GM21576 (cell line): ENCODE measurements around the gene PDPK1.

Experiments
- ATAC-seq: cut with Tn5 transposase; IDR thresholded peaks from one replicate; pipeline ENCODE4 v1.9.1; 2021; ENCODE audit warnings: mild to moderate bottlenecking, moderate library complexity; ENCODE audit not compliant: unreplicated experiment

PDPK1 gene

DNA sequence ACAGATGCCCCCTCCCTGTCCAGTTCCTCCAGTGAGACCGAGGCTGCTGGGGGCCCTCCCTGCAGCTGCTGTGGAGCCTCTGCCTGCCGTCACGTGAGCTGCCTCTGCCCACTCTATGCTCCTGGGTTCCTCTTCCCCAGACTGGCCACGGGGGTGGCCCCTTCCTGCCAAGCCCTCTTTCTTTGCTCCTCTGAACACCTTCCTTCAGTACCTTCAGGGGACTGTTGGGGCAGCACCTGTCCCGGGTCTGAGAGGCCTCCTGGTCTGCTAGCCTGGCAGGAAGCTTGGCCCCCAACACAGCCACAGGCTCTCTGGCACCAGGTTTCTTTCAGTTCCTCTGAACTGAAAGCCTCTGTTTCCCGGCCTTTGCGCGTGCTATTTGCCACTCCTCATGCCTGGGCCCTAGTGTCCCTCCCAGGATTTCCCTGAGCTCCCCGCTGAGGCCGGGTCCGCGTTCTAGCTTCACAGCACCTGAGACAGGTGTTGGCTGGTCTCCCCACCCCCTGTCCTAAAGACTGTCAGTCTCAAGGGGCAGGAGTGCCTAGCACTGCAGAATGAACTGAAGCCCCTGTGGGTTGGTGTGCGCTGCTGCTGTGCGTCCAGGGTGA lies 30.7 kb upstream of the PDPK1 start:
- ATAC-seq: peak; percentile 44

DNA sequence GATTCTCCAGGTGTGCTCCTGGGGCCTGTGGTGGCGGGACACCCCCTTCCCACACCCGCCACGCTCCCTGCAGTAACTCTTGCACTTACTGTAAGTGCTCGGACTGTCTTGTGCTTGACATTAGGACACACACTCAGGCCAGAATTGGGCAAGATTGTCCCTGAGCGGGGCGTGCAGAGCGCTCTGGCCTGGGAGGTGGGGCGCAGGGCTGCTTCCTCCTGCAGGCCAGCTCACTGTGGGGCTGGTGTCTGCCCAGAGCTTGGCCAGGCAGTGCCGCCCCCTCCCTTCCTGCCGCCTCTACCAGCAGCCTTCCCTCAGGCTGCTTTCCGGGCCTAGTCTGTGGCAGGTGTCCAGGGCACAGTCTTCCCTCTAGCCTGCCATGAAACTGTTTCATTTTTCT lies 30.2 kb upstream of the PDPK1 start:
- ATAC-seq: peak; percentile 9

DNA sequence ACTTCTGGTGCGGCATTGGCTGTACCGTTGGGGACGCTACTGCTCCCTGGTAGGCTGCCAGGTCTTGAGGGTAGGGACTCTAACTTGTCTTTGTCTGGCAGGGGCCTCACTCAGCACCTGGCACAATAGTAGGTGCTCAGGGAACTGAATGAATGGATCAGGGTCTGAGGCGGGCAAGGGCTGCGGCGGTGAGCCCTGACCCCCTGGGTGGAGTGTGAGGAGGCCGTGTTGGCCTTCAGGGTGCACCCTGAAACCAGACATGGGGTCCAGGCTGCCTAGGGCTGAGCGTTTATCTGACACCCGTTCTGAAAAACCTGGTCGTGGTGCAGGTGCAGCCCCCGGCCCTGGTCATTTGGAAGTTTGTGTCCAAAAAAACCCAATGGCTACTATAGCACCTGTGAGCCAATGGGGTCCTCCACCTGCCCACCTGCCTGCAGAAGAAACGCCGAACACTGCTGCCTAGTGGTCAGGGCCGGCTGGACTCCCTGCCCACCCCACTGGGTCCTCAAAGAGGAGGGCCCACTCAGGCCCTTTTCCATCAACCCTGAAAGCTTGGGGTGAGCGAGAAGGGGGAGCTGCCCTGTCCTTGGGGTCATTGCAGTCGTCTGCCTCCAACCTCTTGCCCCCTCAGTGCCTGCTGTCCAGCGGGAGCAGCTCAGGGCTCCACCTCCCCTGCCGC lies 29.0 kb upstream of the PDPK1 start:
- ATAC-seq: no peak

DNA sequence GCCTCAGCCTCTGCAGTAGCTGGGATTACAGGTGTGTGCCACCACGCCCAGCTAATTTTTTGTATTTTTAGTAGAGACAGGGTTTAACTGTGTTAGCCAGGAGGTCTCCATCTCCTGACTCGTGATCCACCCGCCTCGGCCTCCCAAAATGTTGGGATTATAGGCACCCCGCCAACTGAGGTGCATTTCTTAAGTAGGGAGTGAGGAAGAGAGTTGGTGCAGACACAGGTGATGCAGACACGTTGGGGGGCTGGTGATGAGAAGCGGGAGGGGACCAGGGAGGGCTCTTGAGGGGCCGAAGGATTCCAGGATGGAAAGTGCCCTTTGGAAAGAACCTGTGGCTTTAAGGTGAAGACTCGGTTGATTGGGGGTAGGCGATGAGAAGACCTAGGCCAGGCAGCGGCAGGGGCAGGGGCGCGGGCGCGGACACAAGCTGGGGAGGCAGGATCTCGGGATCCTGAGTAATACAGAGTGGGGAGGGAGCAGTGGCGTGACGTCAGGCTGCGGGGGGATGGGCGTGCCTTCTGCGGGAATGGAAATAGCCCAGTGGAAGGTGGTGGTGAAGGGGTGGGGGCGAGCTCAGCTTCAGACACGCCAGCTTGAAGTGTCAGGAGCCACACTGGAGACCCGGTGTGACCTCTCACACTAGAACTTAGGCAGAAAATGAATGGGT lies 26.6 kb upstream of the PDPK1 start:
- no peak for ATAC-seq

DNA sequence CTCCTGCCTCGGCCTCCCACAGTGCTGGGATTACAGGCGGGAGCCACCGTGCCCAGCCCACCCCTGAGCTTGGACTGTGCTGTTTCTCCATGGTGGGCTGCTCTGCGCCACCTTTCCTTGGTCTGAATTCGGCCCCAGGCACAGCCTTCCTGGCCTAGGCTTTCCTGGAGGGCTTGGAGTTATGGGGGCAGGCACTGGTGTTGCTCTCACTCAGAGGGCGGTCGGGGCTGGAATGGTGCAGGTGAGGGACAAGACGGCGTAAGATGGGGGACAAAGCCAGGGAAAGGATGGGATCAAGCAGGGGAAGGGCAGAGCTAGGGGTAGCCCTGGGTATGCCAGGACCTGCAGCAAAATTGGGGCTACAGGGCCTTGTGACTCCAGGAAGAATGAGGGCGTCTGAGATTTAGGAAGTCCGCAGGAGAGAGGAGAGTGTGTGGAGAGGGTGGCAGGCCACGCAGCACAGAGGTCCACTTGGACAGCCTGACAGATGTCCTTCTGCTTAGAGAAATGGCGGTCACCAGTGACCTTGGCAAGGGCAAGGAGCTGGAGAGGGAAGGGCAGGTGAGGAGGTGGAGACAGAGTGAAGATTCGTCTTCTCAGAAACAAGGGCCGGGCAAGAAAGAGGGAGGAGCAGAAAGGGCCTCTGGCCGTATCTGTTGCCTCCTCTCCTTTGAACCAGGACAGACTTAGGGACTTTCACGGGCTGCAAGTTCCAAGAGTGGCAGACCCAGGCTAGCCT lies 25.7 kb upstream of the PDPK1 start:
- ATAC-seq: no peak

DNA sequence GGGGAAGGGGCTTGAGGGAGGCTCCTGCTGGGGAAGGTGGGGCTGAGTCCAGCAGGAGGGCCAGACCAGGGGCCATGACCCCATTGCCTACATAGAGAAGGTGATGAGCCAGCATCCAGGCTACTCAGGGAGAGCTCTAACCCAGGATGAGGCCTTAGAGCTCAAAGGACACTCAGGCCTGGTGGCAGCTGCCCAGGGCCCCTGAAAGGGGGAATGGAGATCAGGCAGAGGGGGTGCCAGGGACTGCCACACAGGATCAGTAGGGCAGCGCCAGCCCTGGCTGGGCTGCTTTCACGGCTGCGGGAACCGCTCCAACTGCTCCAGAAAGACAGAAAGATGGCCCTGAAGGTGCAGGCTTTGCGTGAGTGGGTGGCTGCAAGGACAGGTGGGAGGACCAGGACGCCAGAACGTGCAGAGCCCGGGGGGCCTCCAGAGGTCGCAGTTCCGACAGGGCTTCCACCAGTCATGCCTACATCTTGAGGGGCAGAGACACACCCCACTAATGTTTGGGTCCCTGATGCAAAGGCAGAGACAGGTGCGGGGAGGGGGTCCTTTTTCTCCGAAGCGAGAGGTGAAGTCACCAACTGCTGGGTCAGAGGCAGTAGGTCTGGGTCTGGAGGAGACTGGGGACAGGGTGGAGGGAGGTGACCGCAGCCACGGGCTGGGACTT lies 25.0 kb upstream of the PDPK1 start:
- no peak for ATAC-seq

DNA sequence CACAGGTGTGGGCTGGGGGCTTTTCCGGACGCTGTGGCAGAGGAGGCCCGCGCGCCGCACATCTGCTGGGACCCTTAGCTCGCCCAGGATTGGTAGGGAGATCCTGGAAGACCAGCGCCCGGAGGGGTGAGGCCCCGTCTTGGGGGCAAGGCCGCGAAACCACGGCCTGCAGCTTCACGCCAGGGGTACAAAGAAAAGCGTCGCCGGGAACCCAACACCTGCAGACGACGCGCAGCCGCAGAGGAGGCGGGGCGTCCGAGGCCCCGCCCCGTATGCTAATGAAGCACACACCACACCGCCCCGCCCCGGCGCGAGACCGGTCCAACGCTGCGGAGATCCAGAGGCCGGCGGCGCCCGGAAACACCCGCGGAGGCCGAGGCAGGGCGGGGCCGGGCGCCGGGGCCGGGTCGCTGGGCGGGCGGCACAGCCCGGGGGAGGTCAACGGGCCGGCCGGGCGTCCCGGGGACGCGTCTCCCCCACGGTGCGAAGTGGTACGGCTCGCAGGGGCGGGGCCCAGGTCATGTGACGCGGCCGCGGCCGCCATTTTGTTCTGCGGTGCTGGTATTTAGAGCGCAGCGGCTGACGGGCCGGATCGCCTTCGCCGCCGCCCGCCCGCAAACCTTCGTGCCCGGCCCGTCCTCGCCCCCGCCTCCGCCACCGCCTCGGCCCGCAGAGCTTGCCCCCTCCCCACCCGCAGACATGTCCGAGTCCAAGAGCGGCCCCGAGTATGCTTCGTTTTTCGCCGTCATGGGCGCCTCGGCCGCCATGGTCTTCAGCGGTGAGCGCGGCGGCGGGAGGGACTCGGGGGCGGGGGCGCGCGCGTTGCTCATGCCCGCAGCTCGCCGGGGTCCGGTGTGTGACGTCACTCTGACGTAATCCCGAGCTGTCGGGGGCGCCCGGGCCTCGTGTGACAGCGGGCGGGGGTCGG lies 24.2 kb upstream of the PDPK1 start, which contains the start of gene ATP6V0C:
ATP6V0C (plus strand) TSS at position 548 of the 928 bp plus-strand sequence; CDS start at position 700, 152 bp downstream.
- ATAC-seq: peak; percentile 60

DNA sequence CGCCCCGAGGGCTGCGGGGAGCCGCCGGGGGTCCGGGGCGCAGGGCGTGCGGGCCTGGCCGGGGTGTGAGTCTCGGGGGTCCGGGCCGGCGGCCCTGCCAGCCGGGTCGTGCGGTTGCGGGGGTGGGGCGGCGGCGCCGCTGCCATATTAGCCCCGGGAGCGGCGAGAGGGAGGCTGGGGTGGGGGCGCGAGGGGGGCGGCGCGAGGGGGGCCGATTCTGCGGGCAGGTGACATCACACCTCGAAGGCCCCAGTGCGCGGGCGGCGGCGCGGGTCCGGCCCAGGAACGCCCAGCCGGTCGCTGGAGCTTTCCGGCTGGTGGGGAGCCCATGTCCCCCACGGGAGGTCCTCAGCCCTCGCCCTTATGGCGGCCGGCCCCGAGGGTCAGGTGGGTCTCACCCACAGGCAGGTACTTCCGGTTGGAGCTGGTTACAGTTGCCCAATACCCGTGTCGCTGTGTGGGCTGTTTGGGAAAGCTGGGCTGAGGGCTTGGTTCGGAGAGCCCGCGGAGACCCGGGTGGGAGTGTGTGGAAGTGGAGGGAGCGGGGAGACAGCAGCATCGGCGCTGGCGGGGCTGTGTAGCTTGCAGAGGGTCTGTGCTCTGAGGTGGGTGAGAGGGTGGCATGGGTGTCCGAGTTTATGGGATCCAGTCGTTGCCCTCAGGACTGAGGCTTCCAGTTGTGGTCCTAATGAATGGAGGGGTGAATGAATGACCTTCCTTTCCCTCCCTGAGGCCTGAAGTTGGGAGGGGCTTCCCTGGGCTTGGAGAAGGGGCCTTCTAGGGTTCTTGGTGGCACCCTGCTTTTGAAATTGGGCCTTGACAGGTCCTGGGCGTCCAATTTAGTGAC lies 23.3 kb upstream of the PDPK1 start:
- no peak for ATAC-seq

DNA sequence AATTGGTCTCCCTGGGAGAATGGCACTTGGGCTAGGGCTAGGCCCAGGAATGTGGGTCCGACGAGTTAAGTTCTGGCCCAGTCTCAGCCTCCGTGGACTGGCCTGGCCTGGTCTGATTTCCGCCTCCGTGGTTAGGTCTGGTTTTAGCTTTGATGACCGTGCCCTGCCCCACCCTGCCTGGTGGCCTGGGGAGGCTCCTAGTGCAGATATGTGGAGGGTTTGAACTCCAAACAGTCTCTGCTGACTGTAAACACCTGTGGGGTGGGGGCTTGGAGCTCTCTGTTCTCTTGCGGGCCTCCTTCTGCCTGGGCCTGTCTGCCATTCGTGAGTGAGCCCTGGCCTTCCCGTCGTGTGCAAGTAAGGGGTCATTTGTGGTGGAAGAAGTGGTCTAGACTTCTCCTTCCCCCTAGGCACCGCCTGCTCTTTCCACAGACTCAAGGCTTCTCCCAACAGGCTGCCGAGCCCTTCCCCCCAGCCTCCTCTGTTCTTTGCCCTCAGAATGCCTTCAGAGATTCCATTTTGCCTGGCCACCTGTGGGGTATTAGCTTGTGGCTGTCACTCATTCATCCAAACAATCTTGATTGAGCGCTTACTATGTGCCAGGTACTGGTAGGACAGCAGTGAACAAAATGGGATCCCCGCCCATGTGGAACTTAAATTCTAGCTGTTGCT lies 22.5 kb upstream of the PDPK1 start:
- no peak for ATAC-seq

DNA sequence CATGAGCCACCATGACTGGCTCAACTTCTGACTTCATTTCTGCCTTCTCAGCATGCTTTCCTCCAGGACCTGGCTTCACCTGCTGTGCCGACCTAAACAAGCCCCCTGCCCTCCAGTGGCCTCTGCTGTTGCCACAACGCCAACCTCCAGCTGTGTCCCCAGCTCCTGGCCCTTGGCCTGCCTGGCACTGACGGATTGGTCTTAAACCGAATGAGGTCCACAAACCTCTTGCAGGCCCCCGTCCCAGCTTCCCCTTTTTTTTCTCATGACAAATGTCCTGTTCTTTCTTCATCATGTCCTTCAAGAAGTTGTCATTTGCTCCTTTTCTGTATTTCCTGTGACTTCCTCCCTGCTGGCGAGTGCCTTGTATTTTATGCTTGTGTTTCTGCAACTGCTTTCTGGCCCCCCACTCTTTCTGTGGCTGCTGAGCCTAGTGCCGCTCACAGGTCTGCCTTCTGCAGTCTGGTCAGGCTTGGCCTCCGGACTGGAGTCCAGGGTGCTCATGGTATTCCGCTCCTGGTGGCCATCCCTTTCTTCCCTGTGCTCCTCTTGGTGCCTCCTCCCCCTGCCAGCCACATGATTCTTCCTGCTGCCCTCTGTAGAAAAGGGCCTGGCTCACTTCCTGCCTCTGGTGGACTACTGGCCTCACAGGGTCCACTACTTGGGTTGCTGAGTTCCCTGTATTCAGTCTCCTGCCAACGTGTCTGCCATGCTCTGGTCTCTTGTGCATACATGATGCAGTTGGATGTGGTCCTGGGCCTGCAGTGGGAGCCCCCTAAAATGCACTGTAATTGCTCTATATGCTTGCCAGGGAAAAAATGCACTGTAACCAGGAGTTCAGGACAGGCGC lies 21.2 kb upstream of the PDPK1 start:
- ATAC-seq: no peak

DNA sequence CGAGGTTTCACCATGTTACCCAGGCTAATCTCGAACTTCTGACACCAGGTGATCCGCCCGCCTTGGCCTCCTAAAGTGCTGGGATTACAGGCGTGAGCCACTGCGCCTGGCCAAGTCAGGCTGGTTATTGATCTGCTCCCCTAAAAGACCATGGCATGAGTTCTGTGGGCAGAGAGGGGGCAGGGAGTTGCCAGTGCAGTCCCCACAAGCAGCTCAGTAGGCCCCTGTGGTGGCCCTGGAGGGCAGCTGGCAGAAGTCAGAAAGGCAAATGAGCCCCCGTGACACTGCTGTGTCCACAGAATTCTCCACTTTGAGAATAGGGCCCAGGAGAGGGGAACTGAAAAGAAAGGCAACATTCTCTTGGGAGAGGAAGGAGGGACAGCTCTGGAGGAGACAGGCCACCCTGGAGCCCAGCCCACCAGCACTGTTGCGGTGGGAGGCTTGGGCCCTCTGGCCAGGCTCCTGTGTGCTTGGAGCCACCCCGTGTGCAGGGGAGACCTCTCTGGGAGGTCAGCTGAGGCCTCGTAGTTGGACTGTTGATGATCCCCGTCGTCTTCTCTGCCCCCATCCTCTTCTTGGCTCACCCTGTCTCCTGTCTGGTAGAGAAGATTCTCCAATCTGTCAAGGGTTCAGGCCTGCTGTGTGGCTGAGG lies 19.7 kb upstream of the PDPK1 start:
- ATAC-seq: no peak

DNA sequence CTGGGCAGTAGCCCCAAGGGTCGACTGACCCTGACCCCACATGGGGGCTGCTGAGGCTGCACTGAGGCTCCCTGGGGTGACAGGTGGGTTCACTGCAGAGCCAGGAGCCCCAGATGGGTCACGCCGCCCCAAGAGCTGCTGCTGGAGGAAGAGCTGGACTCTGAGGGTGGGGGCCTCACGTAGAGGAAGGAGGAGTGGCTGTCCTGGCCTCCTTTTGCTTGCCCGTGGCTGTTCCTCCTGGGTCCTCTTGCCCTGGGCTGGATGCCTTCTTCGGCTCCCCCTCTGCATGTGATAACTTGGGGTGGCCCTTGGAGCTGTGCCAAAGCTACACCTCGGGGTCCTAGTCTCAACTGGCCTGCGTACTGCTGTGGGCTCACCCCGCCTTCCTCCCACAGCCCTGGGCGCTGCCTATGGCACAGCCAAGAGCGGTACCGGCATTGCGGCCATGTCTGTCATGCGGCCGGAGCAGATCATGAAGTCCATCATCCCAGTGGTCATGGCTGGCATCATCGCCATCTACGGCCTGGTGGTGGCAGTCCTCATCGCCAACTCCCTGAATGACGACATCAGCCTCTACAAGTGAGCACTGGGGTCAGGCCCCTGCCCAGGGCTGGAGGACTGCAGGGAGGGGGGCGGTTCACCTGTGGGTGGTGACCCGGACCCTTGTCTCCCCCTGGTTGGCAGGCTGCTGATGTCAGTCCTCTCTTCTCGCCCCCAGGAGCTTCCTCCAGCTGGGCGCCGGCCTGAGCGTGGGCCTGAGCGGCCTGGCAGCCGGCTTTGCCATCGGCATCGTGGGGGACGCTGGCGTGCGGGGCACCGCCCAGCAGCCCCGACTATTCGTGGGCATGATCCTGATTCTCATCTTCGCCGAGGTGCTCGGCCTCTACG lies 18.8 kb upstream of the PDPK1 start:
- no peak for ATAC-seq

DNA sequence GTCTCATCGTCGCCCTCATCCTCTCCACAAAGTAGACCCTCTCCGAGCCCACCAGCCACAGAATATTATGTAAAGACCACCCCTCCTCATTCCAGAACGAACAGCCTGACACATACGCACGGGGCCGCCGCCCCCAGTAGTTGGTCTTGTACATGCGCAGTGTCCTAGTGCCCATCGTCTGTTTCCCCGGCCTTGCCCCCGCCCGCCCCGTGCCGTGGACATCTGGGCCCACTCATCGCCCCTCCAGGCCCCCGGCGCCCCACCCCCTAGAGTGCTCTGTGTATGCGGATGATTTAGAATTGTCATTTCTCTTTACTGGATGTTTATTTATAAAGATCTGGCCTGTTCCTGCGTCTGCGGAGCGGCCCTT lies 18.1 kb upstream of the PDPK1 start:
- ATAC-seq: no peak

DNA sequence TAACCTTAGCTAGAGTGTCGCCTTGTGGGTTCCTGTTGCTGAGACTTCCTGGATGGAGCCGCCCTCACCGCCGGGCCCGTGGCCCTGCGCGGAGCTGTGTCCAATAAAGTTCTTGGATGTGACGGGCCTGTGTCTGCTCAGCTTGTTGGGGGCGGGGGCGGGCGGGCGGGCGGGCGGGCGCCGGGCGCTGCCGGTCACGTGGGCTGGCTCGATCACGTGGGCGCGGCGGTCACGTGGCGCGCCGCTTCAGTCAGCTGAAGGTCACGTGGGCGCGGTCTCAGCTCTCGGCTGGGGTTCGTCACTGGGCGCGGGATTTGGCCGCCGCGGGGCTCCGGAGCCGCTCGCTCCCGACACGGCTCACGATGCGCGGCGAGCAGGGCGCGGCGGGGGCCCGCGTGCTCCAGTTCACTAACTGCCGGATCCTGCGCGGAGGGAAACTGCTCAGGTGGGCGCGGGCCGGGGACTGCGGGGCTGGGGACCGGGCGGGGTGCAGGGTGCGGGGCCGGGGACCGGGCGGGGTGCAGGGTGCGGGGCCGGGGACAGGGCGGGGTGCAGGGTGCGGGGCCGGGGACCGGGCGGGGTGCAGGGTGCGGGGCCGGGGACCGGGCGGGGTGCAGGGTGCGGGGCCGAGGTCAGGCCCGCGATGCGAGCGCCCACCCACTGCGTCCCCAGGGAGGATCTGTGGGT lies 17.6 kb upstream of the PDPK1 start, which contains the start of gene AMDHD2:
AMDHD2 (plus strand) TSS at position 275 of the 687 bp plus-strand sequence; CDS start at position 363, 88 bp downstream.
- ATAC-seq: no peak

DNA sequence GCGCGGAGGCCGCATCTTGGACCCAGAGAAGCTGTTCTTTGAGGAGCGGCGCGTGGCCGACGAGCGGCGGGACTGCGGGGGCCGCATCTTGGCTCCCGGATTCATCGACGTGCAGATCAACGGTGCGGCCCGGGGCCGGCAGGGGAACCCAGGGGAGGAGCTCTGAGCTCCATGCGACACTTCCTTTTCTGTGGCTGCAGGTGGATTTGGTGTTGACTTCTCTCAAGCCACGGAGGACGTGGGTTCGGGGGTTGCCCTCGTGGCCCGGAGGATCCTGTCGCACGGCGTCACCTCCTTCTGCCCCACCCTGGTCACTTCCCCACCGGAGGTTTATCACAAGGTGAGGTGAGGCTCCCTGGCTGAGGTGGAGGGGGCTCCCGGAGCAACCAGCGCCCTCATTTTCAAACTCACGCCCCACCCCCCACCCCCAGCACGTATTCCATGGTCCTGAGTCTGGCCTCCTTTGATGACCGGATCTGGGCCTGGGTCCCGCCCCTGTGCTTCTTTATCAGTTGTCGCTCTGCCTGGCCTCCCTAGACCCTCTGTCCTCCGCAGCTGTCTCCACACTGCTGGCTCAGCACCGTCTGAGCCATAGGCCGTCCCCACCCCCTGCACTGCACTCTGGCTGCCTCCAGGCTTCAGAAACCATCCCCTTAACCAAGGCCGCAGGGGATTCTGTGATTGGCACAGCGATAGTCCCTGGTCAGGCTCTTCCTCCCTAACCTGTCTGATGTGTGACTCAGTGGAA lies 16.9 kb upstream of the PDPK1 start:
- ATAC-seq: no peak
